Heart left ventricle (tissue), 16 donors: Measurements from ENCODE around the gene ATP6V0A1. TPM values are rescaled to one million over a fixed set of nuclear protein-coding genes. Genes with fewer than 3 reads are reported as not detected.
"Not testable (repeated sequence)": the region's sequence is repeated elsewhere in the genome, so short reads cannot be mapped to it uniquely, and the experiment has no call there.

Experiments used
- ATAC-seq, 4 donors: fragments of 200-7000 bp; cut with Tn5 transposase; one replicate each; pipeline ENCODE4 v1.9.1; 2020 to 2022; ENCODE audit warnings: moderate library complexity in 4 of 4, mild to moderate bottlenecking in 3 of 4, moderate number of reproducible peaks in 1 of 4
- DNase-seq, 5 donors: peaks; one replicate each; pipeline ENCODE4 v3.0.0-alpha.2; 2020
- H3K27ac ChIP-seq, 12 donors: fragments of 200-600 bp; sonication (generic) in 4 of 12; one replicate each; pipeline versions ENCODE4 v1.5.0 to v1.8.0; 2016 to 2022; ENCODE audit warnings: mild to moderate bottlenecking in 2 of 12
- H3K27me3 ChIP-seq, 9 donors: fragments of 200-600 bp; sonication (generic) in 2 of 9; one replicate each; pipeline versions ENCODE4 v1.5.1 to v1.8.0; 2016 to 2022; ENCODE audit warnings: mild to moderate bottlenecking in 3 of 9
- H3K36me3 ChIP-seq, 9 donors: fragments of 200-600 bp; sonication (generic) in 2 of 9; one replicate each; pipeline versions ENCODE4 v1.5.0 to v1.8.0; 2018 to 2022; ENCODE audit warnings: mild to moderate bottlenecking in 2 of 9
- H3K4me1 ChIP-seq, 12 donors: fragments of 200-600 bp; sonication (generic) in 4 of 12; one replicate each; pipeline versions ENCODE4 v1.5.0 to v1.8.0; 2016 to 2022; ENCODE audit warnings: mild to moderate bottlenecking in 3 of 12
- H3K4me3 ChIP-seq, 12 donors: fragments of 200-600 bp; sonication (generic) in 4 of 12; one replicate each; pipeline versions ENCODE4 v1.5.0 to v1.8.0; 2017 to 2022; ENCODE audit warnings: mild to moderate bottlenecking in 9 of 12, moderate library complexity in 4 of 12
- H3K9me3 ChIP-seq, 12 donors: fragments of 200-600 bp; sonication (generic) in 4 of 12; one replicate each; pipeline versions ENCODE4 v1.5.0 to v1.8.0; 2016 to 2022; ENCODE audit warnings: mild to moderate bottlenecking in 1 of 12
- POLR2A ChIP-seq, 2 donors: fragments of 450-650 bp; IDR thresholded peaks; one replicate each; pipeline ENCODE4 v1.6.1; 2017; ENCODE audit warnings: antibody characterized with exemption in 2 of 2, mild to moderate bottlenecking in 2 of 2, moderate library complexity in 2 of 2
- WGBS, 4 donors: extraction: QIAGEN DNeasy Blood & Tissue Kit in 2 of 4; methylation state at CpG; one replicate each; pipeline versions ENCODE4 v1.1.5 to v1.1.7; 2013 to 2018; 5-methylcytosine and 5-hydroxymethylcytosine counted together
- intact Hi-C, 10 donors: fragments of 100-400 bp; cut with DNase I; formaldehyde crosslinking; loops; one replicate each; pipeline versions ENCODE4 v1.11.1 to v1.14.2; 2022
- polyA plus RNA-seq, 2 donors: library from polyadenylated mRNA; stranded (reverse); fragments of 200-250 nt; gene quantifications; one replicate each; pipeline ENCODE4 v1.2.3, GENCODE V29; 2013
- total RNA-seq, 9 donors: library from RNA; depleted of rRNA in 2 of 9; stranded (reverse); fragments of >200 nt in 2 of 9; fragmentation: NEBNext Ultra II Directional in 3 of 9; extraction: Animal tissue kit (Norgen Biotek cat#: 25700) in 3 of 9; gene quantifications; one replicate each; pipeline versions ENCODE4 v1.1.0 to v1.2.4, GENCODE V29; 2016 to 2023
- TF ChIP-seq, protein P1 (sequence below), 12 donors: fragments of 200-600 bp; sonication (generic) in 4 of 12; IDR thresholded peaks; one replicate each; pipeline versions ENCODE4 v1.5.0 to v1.8.0; 2018 to 2022; ENCODE audit warnings: antibody characterized with exemption in 12 of 12, mild to moderate bottlenecking in 5 of 12
- donor health status: ischemic (EF 13 %, LVEDD 7.1; RV severe dilation, severe dysfunction).
- donor health status: healthy with polysubstance abuse.
- donor health status: DM: no; HTN: yes; CAD: no.
- donor health status: DM: no; HTN: no; CAD: no.
- donor health status: ischemic (EF 25% LVEDD 6.9; RV normal size, moderate dysfunction).
- donor health status: ischemic (EF 25% LVEDD 5.7; RV mildly dilated, moderate dysfunction).
- donor health status: healthy.
- donor health status: DM: yes; HTN: yes; CAD: no.
- donor health status: ischemic (EF 35%, LVEDD 5.7; RV mildly dilated, moderate dysfunction).
- donor health status: nonischemic (EF 11% LVEDD 7.7; RV severe dilation, severe dysfunction).
- donor health status: DM: yes; HTN: yes; CAD: no.
- donor health status: PGD.
- donor health status: ischemic (EF 29% LVEDD 5.4; RV normal size, mild dysfunction).
- donor health status: nonischemic (EF 23%, LVEDD 6.1; RV moderate dilation, normal function).

Gene ATP6V0A1
- total and polyA plus RNA-seq, 11 donors, result 24.3 to 65.9 (median 35.9) TPM

- WGBS, 4 donors, result 85 to 91% (median 88%) methylated on average over 24 to 31 of the region's 31 CpGs
- Histone ChIP-seq H3K9me3 (no peaks in the 10 kb centered on the region), H3K4me1 (peaks cover 9 to 29% (median 17%) of the 10 kb centered on the region in 12 donors), H3K36me3 (peaks cover 0 to 41% (median 31%) of the 10 kb centered on the region in 9 donors), H3K27me3 (no peaks in the 10 kb centered on the region), H3K4me3 (peak overlapping the region in 11 of 12 donors; percentile 57 to 81 (median 72)), H3K27ac (peak overlapping the region in 11 of 12 donors; percentile 75 to 97 (median 87))
- DNase-seq (peak in 1 of 5 donors; percentile 26), ATAC-seq (peak in 2 of 4 donors; percentile 1 to 2)
- intact Hi-C loops, result no loop called here
- TF ChIP-seq, protein P1, sequence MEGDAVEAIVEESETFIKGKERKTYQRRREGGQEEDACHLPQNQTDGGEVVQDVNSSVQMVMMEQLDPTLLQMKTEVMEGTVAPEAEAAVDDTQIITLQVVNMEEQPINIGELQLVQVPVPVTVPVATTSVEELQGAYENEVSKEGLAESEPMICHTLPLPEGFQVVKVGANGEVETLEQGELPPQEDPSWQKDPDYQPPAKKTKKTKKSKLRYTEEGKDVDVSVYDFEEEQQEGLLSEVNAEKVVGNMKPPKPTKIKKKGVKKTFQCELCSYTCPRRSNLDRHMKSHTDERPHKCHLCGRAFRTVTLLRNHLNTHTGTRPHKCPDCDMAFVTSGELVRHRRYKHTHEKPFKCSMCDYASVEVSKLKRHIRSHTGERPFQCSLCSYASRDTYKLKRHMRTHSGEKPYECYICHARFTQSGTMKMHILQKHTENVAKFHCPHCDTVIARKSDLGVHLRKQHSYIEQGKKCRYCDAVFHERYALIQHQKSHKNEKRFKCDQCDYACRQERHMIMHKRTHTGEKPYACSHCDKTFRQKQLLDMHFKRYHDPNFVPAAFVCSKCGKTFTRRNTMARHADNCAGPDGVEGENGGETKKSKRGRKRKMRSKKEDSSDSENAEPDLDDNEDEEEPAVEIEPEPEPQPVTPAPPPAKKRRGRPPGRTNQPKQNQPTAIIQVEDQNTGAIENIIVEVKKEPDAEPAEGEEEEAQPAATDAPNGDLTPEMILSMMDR (IDR thresholded peaks at IDR 0.05), result no peak
- no peak for TF ChIP-seq POLR2A (IDR thresholded peaks at IDR 0.05)
These were observed 78.6 kb downstream of the ATP6V0A1 start for GRCh38 chr17:42537156-42537805.

DNA sequence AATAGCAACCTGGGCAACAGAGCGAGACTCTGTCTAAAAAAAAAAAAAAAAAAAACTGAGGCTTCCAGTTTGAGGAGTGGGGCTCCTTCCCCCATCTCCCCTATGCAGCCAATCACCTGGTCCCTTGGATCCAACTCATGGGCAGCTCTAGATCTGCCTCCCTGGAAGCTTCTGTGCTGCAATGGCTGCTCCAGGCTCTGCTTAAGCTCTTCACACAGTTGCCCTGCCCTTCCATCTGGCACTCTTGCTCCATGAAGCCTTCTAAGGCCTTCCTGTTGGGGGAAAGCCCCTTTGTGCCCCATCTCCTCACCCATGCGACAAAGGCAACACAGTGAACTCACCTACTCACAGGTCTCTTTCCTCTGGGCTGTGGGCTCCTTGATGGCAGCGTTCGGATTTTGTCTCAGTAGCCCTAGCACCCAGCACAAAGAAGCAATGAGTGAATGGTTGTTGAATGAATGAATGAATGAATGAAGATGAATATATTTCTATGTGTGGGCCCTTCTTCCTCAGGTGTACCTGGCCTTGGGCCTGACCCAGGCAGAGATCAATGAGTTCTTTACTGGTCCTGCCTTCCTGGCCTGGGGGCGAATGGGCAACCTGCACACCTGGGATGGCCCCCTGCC, 79.3 kb downstream of the ATP6V0A1 start:
- TF ChIP-seq, protein P1 (IDR thresholded peaks at IDR 0.05), result no peak
- no peak for TF ChIP-seq POLR2A (IDR thresholded peaks at IDR 0.05)
- WGBS, 4 donors, result 93 to 99% (median 97%) methylated on average over 5 of the region's 5 CpGs
- no peak overlapping the region for H3K4me3 ChIP-seq
- intact Hi-C loops, result no loop called here
- H3K36me3 ChIP-seq, result peaks cover 0 to 48% (median 37%) of the 10 kb centered on the region in 9 donors
- no peak for DNase-seq
- no peaks in the 10 kb centered on the region for H3K27me3 ChIP-seq
- no peaks in the 10 kb centered on the region for H3K9me3 ChIP-seq
- no peak overlapping the region for H3K27ac ChIP-seq
- no peak for ATAC-seq
- H3K4me1 ChIP-seq, result peaks cover 9 to 29% (median 17%) of the 10 kb centered on the region in 12 donors

DNA sequence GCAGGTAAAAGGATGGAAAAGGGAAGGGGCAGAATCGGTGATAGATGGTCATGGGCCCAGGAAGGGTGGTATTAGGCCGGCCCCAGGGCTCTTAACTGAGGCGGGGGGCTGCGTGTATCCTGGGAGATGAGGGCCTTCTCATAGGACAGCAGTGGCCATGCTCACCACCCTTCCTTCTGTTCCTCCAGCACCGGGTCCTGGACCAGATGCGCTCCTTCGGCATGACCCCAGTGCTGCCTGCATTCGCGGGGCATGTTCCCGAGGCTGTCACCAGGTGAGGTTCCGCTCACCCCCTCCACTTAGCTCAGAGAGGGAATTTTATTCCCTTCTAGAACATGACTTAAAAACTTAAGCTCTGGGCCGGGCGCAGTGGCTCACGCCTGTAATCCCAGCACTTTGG, 79.8 kb downstream of the ATP6V0A1 start:
- ATAC-seq, result no peak
- H3K9me3 ChIP-seq, result no peaks in the 10 kb centered on the region
- 93 to 96% (median 95%) methylated on average over 14 of the region's 14 CpGs for WGBS, 4 donors
- TF ChIP-seq POLR2A (IDR thresholded peaks at IDR 0.05), result no peak
- TF ChIP-seq, protein P1 (IDR thresholded peaks at IDR 0.05), result no peak
- no peak overlapping the region for H3K27ac ChIP-seq
- DNase-seq, result no peak
- peaks cover 9 to 29% (median 17%) of the 10 kb centered on the region in 12 donors for H3K4me1 ChIP-seq
- no peaks in the 10 kb centered on the region for H3K27me3 ChIP-seq
- H3K4me3 ChIP-seq, result no peak overlapping the region
- intact Hi-C loops, result no loop called here
- H3K36me3 ChIP-seq, result peaks cover 0 to 53% (median 43%) of the 10 kb centered on the region in 9 donors

DNA sequence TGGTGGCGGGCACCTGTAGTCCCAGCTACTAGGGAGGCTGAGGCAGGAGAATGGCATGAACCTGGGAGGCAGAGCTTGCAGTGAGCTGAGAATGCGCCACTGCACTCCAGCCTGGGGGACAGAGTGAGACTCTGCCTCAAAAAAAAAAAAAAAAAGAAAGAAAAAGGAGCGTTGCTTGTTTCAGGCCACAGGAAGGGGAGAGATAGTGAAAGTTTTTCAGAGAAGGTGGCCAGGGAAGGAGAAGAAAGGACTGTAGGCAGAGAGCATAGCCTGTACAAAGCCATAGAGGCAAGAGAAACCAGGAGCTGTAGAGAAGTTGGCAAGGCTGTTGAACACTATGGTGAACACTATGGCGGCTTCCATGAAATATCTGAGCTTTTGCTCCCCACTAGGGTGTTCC, 81.9 kb downstream of the ATP6V0A1 start:
- ATAC-seq, H3K4me3 ChIP-seq, intact Hi-C loops, H3K27me3 ChIP-seq, DNase-seq, H3K9me3 ChIP-seq, H3K27ac ChIP-seq: not testable (repeated sequence)
- WGBS, 4 donors, result 87 to 94% (median 91%) methylated on average over 4 of the region's 4 CpGs
- Histone ChIP-seq H3K4me1 (peaks cover 7 to 23% (median 11%) of the 10 kb centered on the region in 12 donors), H3K36me3 (peaks cover 0 to 67% (median 50%) of the 10 kb centered on the region in 9 donors)
